ENCODE data around the gene WNT11.
A peak's percentile ranks its signal among the peaks of the same experiment; 100 is the strongest.

Gene WNT11

GRCh38 chr11:76170468-76170867, 35.8 kb downstream of the WNT11 start:
- no peak for DNase-seq

- DNase-seq, result no peak
These were observed 36.8 kb downstream of the WNT11 start for GRCh38 chr11:76169473-76169896.

- DNase-seq, result no peak
These were observed 38.7 kb downstream of the WNT11 start for GRCh38 chr11:76167590-76167989.

- no peak for DNase-seq
These were observed 40.0 kb downstream of the WNT11 start for GRCh38 chr11:76166314-76166713.

- DNase-seq, result no peak
These were observed 41.2 kb downstream of the WNT11 start for GRCh38 chr11:76164861-76165751.

- DNase-seq, result no peak
These were observed 42.2 kb downstream of the WNT11 start for GRCh38 chr11:76164081-76164480.

- no peak for DNase-seq
These were observed 42.9 kb downstream of the WNT11 start for GRCh38 chr11:76163289-76163880.

- peak; percentile 26 for DNase-seq
These were observed 43.7 kb downstream of the WNT11 start for GRCh38 chr11:76162336-76163288.

GRCh38 chr11:76161261-76161961, 44.9 kb downstream of the WNT11 start:
- peak; percentile 15 for DNase-seq

GRCh38 chr11:76160856-76161255, 45.4 kb downstream of the WNT11 start:
- no peak for DNase-seq

GRCh38 chr11:76159983-76160661, 46.2 kb downstream of the WNT11 start:
- DNase-seq, result no peak

- no peak for DNase-seq
These were observed 46.9 kb downstream of the WNT11 start for GRCh38 chr11:76159303-76159937.

- no peak for DNase-seq
These were observed 47.7 kb downstream of the WNT11 start for GRCh38 chr11:76158394-76159302.

GRCh38 chr11:76157891-76158290, 48.4 kb downstream of the WNT11 start:
- no peak for DNase-seq

- no peak for DNase-seq
These were observed 49.3 kb downstream of the WNT11 start for GRCh38 chr11:76156971-76157427.

GRCh38 chr11:76155500-76156227, 50.6 kb downstream of the WNT11 start:
- no peak for DNase-seq

- no peak for DNase-seq
These were observed 52.8 kb downstream of the WNT11 start for GRCh38 chr11:76153571-76153923.

- DNase-seq, result peak; percentile 28
These were observed 53.3 kb downstream of the WNT11 start for GRCh38 chr11:76152741-76153570.
